ENCODE results near the gene ADARB1. TPM values are rescaled to one million over a fixed set of nuclear protein-coding genes. Genes with fewer than 3 reads are reported as not detected.

The ADARB1 gene
- total and polyA plus RNA-seq, 2 experiments from 2014 or later, result 16.0 to 17.3 TPM

DNA sequence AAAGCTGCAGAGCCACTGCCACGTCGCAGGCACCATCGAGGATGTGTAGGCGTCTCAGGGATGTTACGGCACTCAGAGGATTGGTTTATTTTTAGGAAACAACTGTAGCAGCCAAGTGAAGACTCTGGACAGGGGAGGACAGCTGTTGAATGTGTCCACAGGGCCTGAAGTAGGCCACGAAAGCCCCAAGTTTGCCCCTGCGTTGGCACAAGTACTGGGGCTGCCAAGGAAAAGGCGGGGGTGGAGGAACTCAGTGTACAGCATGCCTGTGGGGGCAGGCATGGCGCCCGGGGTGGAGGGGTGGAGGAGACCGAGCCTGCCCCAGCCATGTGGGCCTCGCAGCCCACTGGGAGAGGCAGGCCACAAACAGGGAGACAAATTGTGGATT is 89.7 kb downstream of the ADARB1 start:
- no peaks in the 10 kb centered on the region for H3K79me2 ChIP-seq
- H3K9me2 ChIP-seq (replicated peaks; ENCODE audit: insufficient read depth), result no peaks in the 10 kb centered on the region
- no peak overlapping the region for H2AFZ ChIP-seq
- H4K20me1 ChIP-seq (ENCODE audit: insufficient read depth, poor library complexity, severe bottlenecking), result no peaks in the 10 kb centered on the region
- peaks cover 18% of the 10 kb centered on the region for H3K4me1 ChIP-seq (ENCODE audit: insufficient read depth)
- H3K9me3 ChIP-seq (ENCODE audit: low read depth), result no peaks in the 10 kb centered on the region
- TF ChIP-seq EZH2phosphoT487 (IDR thresholded peaks at IDR 0.05; ENCODE audit: low read depth, severe bottlenecking, unreplicated experiment), result no peak
- TF ChIP-seq, protein P1, sequence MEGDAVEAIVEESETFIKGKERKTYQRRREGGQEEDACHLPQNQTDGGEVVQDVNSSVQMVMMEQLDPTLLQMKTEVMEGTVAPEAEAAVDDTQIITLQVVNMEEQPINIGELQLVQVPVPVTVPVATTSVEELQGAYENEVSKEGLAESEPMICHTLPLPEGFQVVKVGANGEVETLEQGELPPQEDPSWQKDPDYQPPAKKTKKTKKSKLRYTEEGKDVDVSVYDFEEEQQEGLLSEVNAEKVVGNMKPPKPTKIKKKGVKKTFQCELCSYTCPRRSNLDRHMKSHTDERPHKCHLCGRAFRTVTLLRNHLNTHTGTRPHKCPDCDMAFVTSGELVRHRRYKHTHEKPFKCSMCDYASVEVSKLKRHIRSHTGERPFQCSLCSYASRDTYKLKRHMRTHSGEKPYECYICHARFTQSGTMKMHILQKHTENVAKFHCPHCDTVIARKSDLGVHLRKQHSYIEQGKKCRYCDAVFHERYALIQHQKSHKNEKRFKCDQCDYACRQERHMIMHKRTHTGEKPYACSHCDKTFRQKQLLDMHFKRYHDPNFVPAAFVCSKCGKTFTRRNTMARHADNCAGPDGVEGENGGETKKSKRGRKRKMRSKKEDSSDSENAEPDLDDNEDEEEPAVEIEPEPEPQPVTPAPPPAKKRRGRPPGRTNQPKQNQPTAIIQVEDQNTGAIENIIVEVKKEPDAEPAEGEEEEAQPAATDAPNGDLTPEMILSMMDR (IDR thresholded peaks at IDR 0.05; ENCODE audit: poor library complexity), result no peak
- TF ChIP-seq EZH2 (IDR thresholded peaks at IDR 0.05; ENCODE audit: borderline replicate concordance), result no peak
- no peak overlapping the region for H3K4me2 ChIP-seq
- WGBS (ENCODE audit: low lambda C conversion rate, missing lambda C conversion rate), result 84% methylated on average over 12 of the region's 12 CpGs
- H3K27me3 ChIP-seq, result no peaks in the 10 kb centered on the region
- H3K36me3 ChIP-seq (replicated peaks; ENCODE audit: insufficient read depth, low read depth), result no peaks in the 10 kb centered on the region
- DNase-seq (ENCODE audit: low spot score), result no peak
- H3K4me3 ChIP-seq, result no peak overlapping the region
- H3K27ac ChIP-seq, result no peak overlapping the region

DNA sequence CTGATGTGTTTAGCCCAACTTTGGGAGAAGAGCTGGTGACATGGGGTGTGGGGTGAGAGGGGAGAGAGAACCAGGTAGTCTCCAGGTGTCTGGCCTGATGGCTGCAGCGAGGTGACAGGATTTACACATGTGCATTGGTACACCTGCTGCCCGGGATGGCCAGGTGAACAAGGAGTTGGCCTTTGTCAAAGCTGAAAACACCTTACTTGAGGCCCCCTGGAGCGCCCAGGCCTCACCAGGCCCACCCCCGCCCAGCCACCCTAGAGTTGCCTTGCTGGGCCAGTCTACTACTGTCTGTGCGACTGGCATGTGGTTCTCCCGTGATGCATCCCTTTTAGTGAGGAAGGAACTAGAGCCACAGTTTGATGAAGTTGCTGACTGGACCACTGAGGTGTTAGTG is 90.5 kb downstream of the ADARB1 start:
- Histone ChIP-seq H3K4me1 (ENCODE audit: insufficient read depth) (peaks cover 18% of the 10 kb centered on the region), H3K36me3 (replicated peaks; ENCODE audit: insufficient read depth, low read depth) (no peaks in the 10 kb centered on the region), H3K27me3 (no peaks in the 10 kb centered on the region), H3K4me3 (no peak overlapping the region), H3K4me2 (no peak overlapping the region), H3K27ac (no peak overlapping the region), H3K79me2 (no peaks in the 10 kb centered on the region), H3K9me3 (ENCODE audit: low read depth) (no peaks in the 10 kb centered on the region), H3K9me2 (replicated peaks; ENCODE audit: insufficient read depth) (no peaks in the 10 kb centered on the region), H2AFZ (no peak overlapping the region), H4K20me1 (ENCODE audit: insufficient read depth, poor library complexity, severe bottlenecking) (no peaks in the 10 kb centered on the region)
- WGBS (ENCODE audit: low lambda C conversion rate, missing lambda C conversion rate), result 91% methylated on average over 6 of the region's 6 CpGs
- TF ChIP-seq EZH2phosphoT487 (IDR thresholded peaks at IDR 0.05; ENCODE audit: low read depth, severe bottlenecking, unreplicated experiment), result no peak
- TF ChIP-seq, protein P1 (IDR thresholded peaks at IDR 0.05; ENCODE audit: poor library complexity), result no peak
- no peak for TF ChIP-seq EZH2 (IDR thresholded peaks at IDR 0.05; ENCODE audit: borderline replicate concordance)
- no peak for DNase-seq (ENCODE audit: low spot score)

DNA sequence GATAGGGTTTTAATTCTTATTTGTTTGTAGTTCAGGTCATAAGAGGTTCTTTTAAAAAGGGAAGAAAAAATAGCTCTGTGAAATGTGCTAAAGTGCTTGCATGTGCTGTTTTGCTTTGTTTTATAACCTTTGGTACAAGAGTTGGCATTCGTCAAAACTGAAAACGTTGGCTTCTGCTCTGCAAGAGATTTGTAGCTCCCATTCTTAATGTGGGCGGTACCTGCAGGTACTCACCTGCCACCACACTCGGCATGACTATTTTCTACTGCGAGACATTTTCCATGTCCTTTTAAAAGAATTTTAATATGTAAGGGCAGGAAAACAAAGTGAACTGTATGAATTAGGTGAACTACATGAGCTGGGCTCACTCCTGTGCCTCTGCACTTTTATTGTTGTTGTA is 92.6 kb downstream of the ADARB1 start:
- Histone ChIP-seq H3K27me3 (no peaks in the 10 kb centered on the region), H3K36me3 (replicated peaks; ENCODE audit: insufficient read depth, low read depth) (no peaks in the 10 kb centered on the region), H3K4me2 (no peak overlapping the region), H3K79me2 (no peaks in the 10 kb centered on the region), H3K4me1 (ENCODE audit: insufficient read depth) (peaks cover 2% of the 10 kb centered on the region), H3K9me2 (replicated peaks; ENCODE audit: insufficient read depth) (no peaks in the 10 kb centered on the region), H4K20me1 (ENCODE audit: insufficient read depth, poor library complexity, severe bottlenecking) (no peaks in the 10 kb centered on the region), H3K27ac (no peak overlapping the region), H3K9me3 (ENCODE audit: low read depth) (no peaks in the 10 kb centered on the region), H2AFZ (no peak overlapping the region), H3K4me3 (no peak overlapping the region)
- WGBS (ENCODE audit: low lambda C conversion rate, missing lambda C conversion rate), result 77% methylated on average over 5 of the region's 5 CpGs
- DNase-seq (ENCODE audit: low spot score), result no peak
- TF ChIP-seq EZH2phosphoT487 (IDR thresholded peaks at IDR 0.05; ENCODE audit: low read depth, severe bottlenecking, unreplicated experiment) (no peak), EZH2 (IDR thresholded peaks at IDR 0.05; ENCODE audit: borderline replicate concordance) (no peak)
- TF ChIP-seq, protein P1 (IDR thresholded peaks at IDR 0.05; ENCODE audit: poor library complexity), result no peak

DNA sequence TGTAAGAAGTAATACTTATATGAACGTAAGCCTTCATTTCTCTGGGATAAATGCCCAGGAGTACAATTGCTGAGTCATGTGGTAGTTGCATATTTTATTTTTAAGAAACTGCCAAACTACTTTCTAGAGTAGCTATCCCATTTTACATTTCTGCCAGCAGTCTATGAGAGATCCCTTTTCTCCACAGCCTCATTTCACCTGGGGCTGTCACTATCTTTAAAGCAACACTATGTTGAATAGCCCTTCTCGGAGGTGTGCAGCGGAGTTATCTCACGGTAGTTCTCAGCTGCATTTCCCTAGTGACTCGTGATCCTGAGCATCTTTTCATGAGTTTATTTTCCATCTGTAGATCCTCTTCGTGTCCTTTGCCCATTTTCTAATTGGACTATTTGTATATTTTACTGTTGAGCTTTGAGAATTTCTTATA is 93.4 kb downstream of the ADARB1 start:
- H3K4me2 ChIP-seq, result no peak overlapping the region
- 81% methylated on average over 6 of the region's 6 CpGs for WGBS (ENCODE audit: low lambda C conversion rate, missing lambda C conversion rate)
- no peak overlapping the region for H2AFZ ChIP-seq
- no peaks in the 10 kb centered on the region for H3K9me2 ChIP-seq (replicated peaks; ENCODE audit: insufficient read depth)
- H3K79me2 ChIP-seq, result no peaks in the 10 kb centered on the region
- no peak for DNase-seq (ENCODE audit: low spot score)
- TF ChIP-seq EZH2phosphoT487 (IDR thresholded peaks at IDR 0.05; ENCODE audit: low read depth, severe bottlenecking, unreplicated experiment), result no peak
- TF ChIP-seq, protein P1 (IDR thresholded peaks at IDR 0.05; ENCODE audit: poor library complexity), result no peak
- no peaks in the 10 kb centered on the region for H3K9me3 ChIP-seq (ENCODE audit: low read depth)
- no peaks in the 10 kb centered on the region for H3K36me3 ChIP-seq (replicated peaks; ENCODE audit: insufficient read depth, low read depth)
- H3K4me3 ChIP-seq, result no peak overlapping the region
- H3K27me3 ChIP-seq, result no peaks in the 10 kb centered on the region
- no peak overlapping the region for H3K27ac ChIP-seq
- H4K20me1 ChIP-seq (ENCODE audit: insufficient read depth, poor library complexity, severe bottlenecking), result no peaks in the 10 kb centered on the region
- H3K4me1 ChIP-seq (ENCODE audit: insufficient read depth), result no peaks in the 10 kb centered on the region
